H1 (cell line): ENCODE measurements around the gene KCNJ16. TPM values are rescaled to one million over a fixed set of nuclear protein-coding genes. Genes with fewer than 3 reads are reported as not detected.
A peak's percentile ranks its signal among the peaks of the same experiment; 100 is the strongest.

Source experiments
- CTCF ChIA-PET: fragments of 300-600 bp; sonication (Branson Sonifier 250); formaldehyde crosslinking; loops from one replicate; lab custom pipeline; 2021; ENCODE audit not compliant: partially characterized antibody; lab: Charles Lee
- POLR2A ChIA-PET: fragments of 300-600 bp; sonication (Branson Sonifier 250); formaldehyde crosslinking; loops from one replicate; lab custom pipeline; 2021; ENCODE audit warnings: inconsistent platforms; ENCODE audit not compliant: partially characterized antibody; lab: Charles Lee
- DNase-seq, 2 experiments: peaks; one replicate each; pipeline versions ENCODE4 v3.0.0 to v3.0.0-alpha.2; 2010 to 2022; ENCODE audit warnings: low spot score in 2 of 2, low read depth in 1 of 2, mixed read lengths in 1 of 2
- FAIRE-seq: peaks from 2 replicates; lab custom pipeline; 2011; peaks lifted over from hg19 to GRCh38; lab: Jason Lieb, UNC
- H2AFZ ChIP-seq: 2 replicates; pipeline ENCODE4 v1.8.1; 2012; ENCODE audit warnings: low read length, inconsistent platforms
- H2AK5ac ChIP-seq: 2 replicates; pipeline ENCODE4 v1.6.1; 2013; ENCODE audit warnings: low read depth, low read length
- H2BK120ac ChIP-seq: replicated peaks from 2 replicates; pipeline ENCODE3; 2013; ENCODE audit warnings: low read depth, low read length, inconsistent platforms
- H2BK12ac ChIP-seq: 2 replicates; pipeline ENCODE4 v1.6.1; 2013; ENCODE audit warnings: low read depth, low read length
- H2BK15ac ChIP-seq: 2 replicates; pipeline ENCODE4 v1.6.1; 2013; ENCODE audit warnings: low read length
- H2BK20ac ChIP-seq: 2 replicates; pipeline ENCODE4 v1.6.1; 2013; ENCODE audit warnings: low read length
- H2BK5ac ChIP-seq: 2 replicates; pipeline ENCODE4 v1.6.1; 2013; ENCODE audit warnings: low read depth, low read length
- H3K14ac ChIP-seq: 2 replicates; pipeline ENCODE4 v1.6.1; 2013; ENCODE audit warnings: inconsistent platforms; ENCODE audit not compliant: insufficient read length
- H3K18ac ChIP-seq: 2 replicates; pipeline ENCODE4 v1.6.1; 2013; ENCODE audit warnings: low read length; ENCODE audit errors: extremely low read depth
- H3K23ac ChIP-seq: 2 replicates; pipeline ENCODE4 v1.6.1; 2013; ENCODE audit warnings: inconsistent platforms; ENCODE audit not compliant: insufficient read length
- H3K23me2 ChIP-seq: 2 replicates; pipeline ENCODE4 v1.6.1; 2013; ENCODE audit warnings: low read depth, low read length
- H3K27ac ChIP-seq: 2 replicates; pipeline ENCODE4 v1.6.1; 2011; ENCODE audit warnings: low read depth, low read length, inconsistent platforms
- H3K27me3 ChIP-seq, 4 experiments: replicated peaks in 1 of 4; 1 replicate in 1 of 4; 2 replicates in 3 of 4; pipeline versions ENCODE4 v1.6.1 to v1.8.1; 2011 to 2013; ENCODE audit warnings: low read length in 3 of 4, mild to moderate bottlenecking in 3 of 4, inconsistent platforms in 2 of 4, mixed read lengths in 2 of 4, moderate library complexity in 1 of 4; ENCODE audit not compliant: control insufficient read depth in 3 of 4, insufficient read depth in 3 of 4; ENCODE audit errors: extremely low read depth in 1 of 4
- H3K36me3 ChIP-seq, 4 experiments: 2 replicates each; pipeline versions ENCODE4 v1.6.1 to v1.8.1; 2011 to 2013; ENCODE audit warnings: mild to moderate bottlenecking in 4 of 4, low read length in 3 of 4, moderate library complexity in 2 of 4, control low read depth in 1 of 4, inconsistent platforms in 1 of 4; ENCODE audit not compliant: insufficient read depth in 4 of 4, control insufficient read depth in 2 of 4
- H3K4ac ChIP-seq: replicated peaks from 2 replicates; pipeline ENCODE3; 2013; ENCODE audit warnings: low read length, low read depth, mixed read lengths, inconsistent platforms; ENCODE audit not compliant: insufficient read length
- H3K4me1 ChIP-seq, 4 experiments: replicated peaks in 1 of 4; 1 replicate in 1 of 4; 2 replicates in 3 of 4; pipeline versions ENCODE4 v1.6.1 to v1.8.1; 2011 to 2013; ENCODE audit warnings: low read length in 3 of 4, inconsistent platforms in 2 of 4, mixed read lengths in 1 of 4; ENCODE audit not compliant: insufficient read depth in 4 of 4, control insufficient read depth in 3 of 4
- H3K4me2 ChIP-seq, 2 experiments: 2 replicates each; pipeline versions ENCODE4 v1.6.1 to v1.8.1; 2011 to 2013; ENCODE audit warnings: low read depth in 2 of 2, low read length in 2 of 2, control low read depth in 1 of 2, inconsistent platforms in 1 of 2, mild to moderate bottlenecking in 1 of 2; ENCODE audit not compliant: insufficient read depth in 1 of 2
- H3K4me3 ChIP-seq, 4 experiments: fragments of 200-600, 300-600 bp in 1 of 4; sonication (generic), shearing (Covaris generic), sonication (Bioruptor Twin) in 1 of 4; 2 replicates each; pipeline versions ENCODE4 v1.5.1 to v1.8.1; 2011 to 2016; ENCODE audit warnings: low read length in 4 of 4, low read depth in 3 of 4, control low read depth in 2 of 4, inconsistent platforms in 2 of 4, mild to moderate bottlenecking in 2 of 4, mixed read lengths in 1 of 4, moderate library complexity in 1 of 4; ENCODE audit not compliant: insufficient read depth in 2 of 4; ENCODE audit errors: extremely low read depth in 1 of 4
- H3K56ac ChIP-seq: replicated peaks from 2 replicates; pipeline ENCODE3; 2013; ENCODE audit warnings: low read depth, mild to moderate bottlenecking, mixed read lengths, low read length, inconsistent platforms; ENCODE audit not compliant: insufficient read length
- H3K79me1 ChIP-seq: 2 replicates; pipeline ENCODE4 v1.6.1; 2013; ENCODE audit warnings: low read depth, low read length, control low read depth
- H3K79me2 ChIP-seq, 2 experiments: 2 replicates each; pipeline versions ENCODE4 v1.6.1 to v1.8.1; 2012 to 2013; ENCODE audit warnings: low read length in 2 of 2, mild to moderate bottlenecking in 2 of 2, inconsistent platforms in 1 of 2; ENCODE audit not compliant: insufficient read depth in 2 of 2, control insufficient read depth in 1 of 2
- H3K9ac ChIP-seq, 4 experiments: replicated peaks in 1 of 4; 1 replicate in 1 of 4; 2 replicates in 3 of 4; pipeline versions ENCODE4 v1.6.1 to v1.8.1; 2011 to 2013; ENCODE audit warnings: low read depth in 3 of 4, low read length in 3 of 4, control low read depth in 2 of 4, mild to moderate bottlenecking in 2 of 4, moderate library complexity in 2 of 4, inconsistent platforms in 1 of 4; ENCODE audit errors: extremely low read depth in 1 of 4
- H3K9me3 ChIP-seq, 2 experiments: 2 replicates each; pipeline versions ENCODE4 v1.6.1 to v1.8.1; 2012 to 2013; ENCODE audit warnings: mild to moderate bottlenecking in 2 of 2, moderate library complexity in 2 of 2, control low read depth in 1 of 2, inconsistent platforms in 1 of 2, low read depth in 1 of 2, low read length in 1 of 2, mixed read lengths in 1 of 2; ENCODE audit not compliant: insufficient read depth in 2 of 2
- H4K20me1 ChIP-seq, 2 experiments: replicated peaks in 1 of 2; 2 replicates each; pipeline versions ENCODE3 to v1.8.1; 2011 to 2013; ENCODE audit warnings: inconsistent platforms in 2 of 2, low read length in 2 of 2, mild to moderate bottlenecking in 1 of 2; ENCODE audit not compliant: insufficient read depth in 2 of 2, control insufficient read depth in 1 of 2
- H4K5ac ChIP-seq: 2 replicates; pipeline ENCODE4 v1.6.1; 2013; ENCODE audit warnings: low read length, low read depth, mixed read lengths, inconsistent platforms; ENCODE audit not compliant: insufficient read length
- H4K8ac ChIP-seq: 2 replicates; pipeline ENCODE4 v1.8.0; 2013; ENCODE audit warnings: mild to moderate bottlenecking, moderate library complexity, low read length, inconsistent platforms; ENCODE audit not compliant: insufficient read depth; ENCODE audit errors: extremely low read depth
- H4K91ac ChIP-seq: replicated peaks from 2 replicates; pipeline ENCODE3; 2013; ENCODE audit warnings: low read length, mixed read lengths, inconsistent platforms; ENCODE audit not compliant: insufficient read length
- CEBPB ChIP-seq: IDR thresholded peaks from 2 replicates; pipeline ENCODE4 v1.6.1; 2012; ENCODE audit warnings: low read depth, low read length
- EZH2 ChIP-seq: fragments of 200-600 bp; sonication (generic); IDR thresholded peaks from 2 replicates; pipeline ENCODE4 v1.7.1; 2012; ENCODE audit warnings: low read depth, mild to moderate bottlenecking, moderate library complexity, low read length, inconsistent platforms; ENCODE audit not compliant: severe bottlenecking
- SIN3A ChIP-seq, 2 experiments: IDR thresholded peaks in 1 of 2; conservative IDR thresholded peaks in 1 of 2; 2 replicates each; pipeline ENCODE4 v1.6.1; 2011 to 2012; ENCODE audit warnings: low read length in 2 of 2, improper control_type of control experiment in 1 of 2, low read depth in 1 of 2, mild to moderate bottlenecking in 1 of 2
- SUZ12 ChIP-seq: fragments of 200-600 bp; sonication (generic); IDR thresholded peaks from 2 replicates; pipeline ENCODE4 v1.6.1; 2012; ENCODE audit warnings: mild to moderate bottlenecking, inconsistent platforms, low read length, moderate library complexity, mixed read lengths
- WGBS, 2 experiments: shearing (Covaris generic) in 1 of 2; methylation state at CpG; one replicate each; pipeline versions ENCODE4 v1.1.6 to v1.1.7; 2013 to 2015; ENCODE audit warnings: low lambda C conversion rate in 2 of 2, mixed read lengths in 2 of 2, inconsistent platforms in 1 of 2, low coverage in 1 of 2, missing lambda C conversion rate in 1 of 2; ENCODE audit not compliant: insufficient replicate concordance in 2 of 2, insufficient coverage in 1 of 2, insufficient read length in 1 of 2; ENCODE audit errors: extremely low coverage in 1 of 2, missing lambda C conversion rate in 1 of 2; 5-methylcytosine and 5-hydroxymethylcytosine counted together
- polyA plus RNA-seq, 7 experiments: library from polyadenylated mRNA; depleted of rRNA in 3 of 7; stranded (reverse) in 5 of 7; unstranded in 2 of 7; fragments of >200 nt in 5 of 7; fragments of 200-250 nt in 2 of 7; gene quantifications; 1 replicate in 5 of 7; 2 replicates in 1 of 7; 4 replicates in 1 of 7; pipeline versions ENCODE4 v1.2.1 to v1.2.3, GENCODE V29; 2011 to 2013; ENCODE audit warnings: missing spikeins in 2 of 7, mixed read lengths in 2 of 7
- total RNA-seq: library from RNA; stranded (reverse); fragmentation: NEBNext Ultra II Directional; extraction: Animal tissue kit (Norgen Biotek cat#: 25700); gene quantifications from 2 replicates; pipeline ENCODE4 v1.2.1, GENCODE V29; 2021

Gene KCNJ16
- total and polyA plus RNA-seq, 2 of the 8 experiments (the other 6 are each of a cell fraction or from before 2014, with no cell fraction given): not detected

GRCh38 chr17:70169709-70170597, 94.9 kb downstream of the KCNJ16 start:
- POLR2A ChIA-PET: no interaction called here

More at GRCh38 chr17:70169709-70170597, 94.9 kb downstream of the KCNJ16 start:
- peak overlapping the region; percentile 78 to 84 (median 84) for H3K4me3 ChIP-seq
- H3K79me2 ChIP-seq: no peaks in the 10 kb centered on the region
- no peak overlapping the region for H2AK5ac ChIP-seq
- no peak overlapping the region for H4K5ac ChIP-seq
- peak overlapping the region; percentile 59; the same call in 1 of the 2 replicates for H4K8ac ChIP-seq
- no peak overlapping the region for H3K14ac ChIP-seq
- no peak overlapping the region for H3K56ac ChIP-seq
- no peak overlapping the region for H2BK120ac ChIP-seq
- H2BK20ac ChIP-seq: no peak overlapping the region
- H3K27me3 ChIP-seq: peaks cover 0 to 29% (median 13%) of the 10 kb centered on the region in 4 experiments; a peak in 5 of 7 replicates
- no peak overlapping the region for H2BK15ac ChIP-seq
- H3K9ac ChIP-seq: peak overlapping the region in 2 of 4 experiments; percentile 4 to 65; a peak in 2 of 7 replicates
- no peaks in the 10 kb centered on the region for H4K20me1 ChIP-seq
- peaks cover 15% of the 10 kb centered on the region for H3K23me2 ChIP-seq
- no peak overlapping the region for H2BK5ac ChIP-seq
- CTCF ChIA-PET: interaction anchor here (1.1 kb wide), 1 partner anchor 599 kb away, joined by 3 read pairs; no protein-coding TSS in a partner anchor
- FAIRE-seq (no peak), DNase-seq (no peak)
- H3K4ac ChIP-seq: no peak overlapping the region
- no peak overlapping the region for H3K18ac ChIP-seq
- H3K9me3 ChIP-seq: no peaks in the 10 kb centered on the region
- no peak overlapping the region for H2BK12ac ChIP-seq
- TF ChIP-seq CEBPB (peak; percentile 79; the same call in 1 of the 2 replicates), SUZ12 (peak; percentile 20; the same call in 1 of the 2 replicates), EZH2 (peak; percentile 15), SIN3A (conservative IDR thresholded peaks at IDR 0.05 in 1 of 2, IDR thresholded peaks at IDR 0.05 in 1 of 2; ENCODE audit: low read depth in 1 of 2, low read length in 2 of 2) (no peak)
- no peak overlapping the region for H3K23ac ChIP-seq
- no peaks in the 10 kb centered on the region; a peak in 2 of 7 replicates for H3K4me1 ChIP-seq
- no peaks in the 10 kb centered on the region for H3K36me3 ChIP-seq
- no peaks in the 10 kb centered on the region for H3K79me1 ChIP-seq
- no peak overlapping the region for H3K27ac ChIP-seq
- WGBS, 2 experiments: 12% methylated on average over 24 of the region's 24 CpGs; no CpG with 5 or more reads in 1 of the 2 experiments
- H4K91ac ChIP-seq: no peak overlapping the region
- peak overlapping the region; percentile 24; the same call in 1 of the 2 replicates for H2AFZ ChIP-seq
- H3K4me2 ChIP-seq: peak overlapping the region; percentile 96 to 98
